GM19468 (cell line): ENCODE results near the gene COL18A1.

ENCODE experiments used
- ATAC-seq: cut with Tn5 transposase; IDR thresholded peaks from one replicate; pipeline ENCODE4 v1.9.1; 2021; ENCODE audit warnings: mild to moderate bottlenecking, moderate library complexity, moderate number of reproducible peaks; ENCODE audit not compliant: unreplicated experiment; ENCODE audit errors: extremely low read depth

Gene COL18A1

GRCh38 chr21:45535341-45536081, 130.5 kb downstream of the COL18A1 start:
- ATAC-seq, result no peak

GRCh38 chr21:45536301-45537081, 131.5 kb downstream of the COL18A1 start:
- ATAC-seq, result no peak

- ATAC-seq, result no peak
Measured at GRCh38 chr21:45537111-45537745, 132.3 kb downstream of the COL18A1 start.

- ATAC-seq, result no peak
Measured at GRCh38 chr21:45537746-45538291, 132.9 kb downstream of the COL18A1 start.

GRCh38 chr21:45538381-45539045, 133.5 kb downstream of the COL18A1 start:
- ATAC-seq, result no peak

- ATAC-seq, result no peak
Measured at GRCh38 chr21:45539046-45539795, 134.3 kb downstream of the COL18A1 start.

- ATAC-seq, result no peak
Measured at GRCh38 chr21:45539796-45540600, 135.0 kb downstream of the COL18A1 start.

- ATAC-seq, result no peak
Measured at GRCh38 chr21:45540601-45540970, 135.6 kb downstream of the COL18A1 start.

GRCh38 chr21:45541221-45542039, 136.5 kb downstream of the COL18A1 start:
- ATAC-seq, result no peak

- peak; percentile 30 for ATAC-seq
Measured at GRCh38 chr21:45542242-45542666, 137.3 kb downstream of the COL18A1 start, which contains the start of gene SLC19A1. Gene SLC19A1 (minus strand): TSS chr21:45542440. CDS start chr21:45537959, 4,481 bp downstream.

- ATAC-seq, result no peak
Measured at GRCh38 chr21:45542667-45543370, 137.9 kb downstream of the COL18A1 start.

- ATAC-seq, result no peak
Measured at GRCh38 chr21:45543371-45543709, 138.4 kb downstream of the COL18A1 start.

GRCh38 chr21:45543710-45544448, 138.9 kb downstream of the COL18A1 start:
- no peak for ATAC-seq

GRCh38 chr21:45544449-45545235, 139.7 kb downstream of the COL18A1 start:
- ATAC-seq, result no peak

GRCh38 chr21:45545236-45545570, 140.2 kb downstream of the COL18A1 start:
- no peak for ATAC-seq
